Osteoblast (primary cell): ENCODE measurements around the gene NMD3. TPM values are rescaled to one million over a fixed set of nuclear protein-coding genes. Genes with fewer than 3 reads are reported as not detected.
A peak's percentile ranks its signal among the peaks of the same experiment; 100 is the strongest.

Experiments used
- DNase-seq: peaks from one replicate; pipeline ENCODE4 v3.0.0; 2011; ENCODE audit warnings: low spot score, mixed read lengths; ENCODE audit not compliant: insufficient read length; ENCODE audit errors: missing footprints
- H2AFZ ChIP-seq: 2 replicates; pipeline ENCODE4 v1.6.0; 2011; ENCODE audit warnings: mild to moderate bottlenecking, low read length
- H3K27ac ChIP-seq: 2 replicates; pipeline ENCODE4 v1.5.1; 2011; ENCODE audit warnings: mild to moderate bottlenecking, low read depth, low read length, moderate library complexity
- H3K27me3 ChIP-seq: 2 replicates; pipeline ENCODE4 v1.6.0; 2012; ENCODE audit warnings: mild to moderate bottlenecking, control low read depth, inconsistent platforms, low read length, moderate library complexity; ENCODE audit not compliant: insufficient read depth
- H3K36me3 ChIP-seq: 2 replicates; pipeline ENCODE4 v1.5.1; 2011; ENCODE audit warnings: mild to moderate bottlenecking, low read length, control low read depth, moderate library complexity; ENCODE audit not compliant: insufficient read depth
- H3K4me1 ChIP-seq: 2 replicates; pipeline ENCODE4 v1.5.1; 2011; ENCODE audit warnings: mild to moderate bottlenecking, low read length, control low read depth, moderate library complexity; ENCODE audit not compliant: insufficient read depth
- H3K4me2 ChIP-seq: 2 replicates; pipeline ENCODE4 v1.6.0; 2011; ENCODE audit warnings: mild to moderate bottlenecking, low read length; ENCODE audit not compliant: insufficient read depth
- H3K4me3 ChIP-seq: fragments of 200-600 bp; sonication (generic); 3 replicates; pipeline ENCODE4 v1.5.1; 2012; ENCODE audit warnings: mild to moderate bottlenecking, low read length, inconsistent platforms; ENCODE audit not compliant: insufficient read depth
- H3K79me2 ChIP-seq: 2 replicates; pipeline ENCODE4 v1.6.0; 2012; ENCODE audit warnings: mild to moderate bottlenecking, low read length, control low read depth, inconsistent platforms; ENCODE audit not compliant: insufficient read depth
- H3K9me3 ChIP-seq: 2 replicates; pipeline ENCODE4 v1.5.1; 2011; ENCODE audit warnings: low read depth, low read length, control low read depth
- H4K20me1 ChIP-seq: 2 replicates; pipeline ENCODE4 v1.6.0; 2012; ENCODE audit warnings: mild to moderate bottlenecking, low read length, control low read depth; ENCODE audit not compliant: insufficient read depth
- CTCF ChIP-seq: IDR thresholded peaks from 2 replicates; pipeline ENCODE4 v1.5.1; 2011; ENCODE audit warnings: mild to moderate bottlenecking, low read depth, low read length, moderate library complexity; ENCODE audit errors: extremely low read depth
- total RNA-seq: library from RNA; depleted of rRNA; stranded (reverse); fragments of >200 nt; gene quantifications from 2 replicates; pipeline ENCODE4 v1.2.3, GENCODE V29; 2012

The NMD3 gene
- total RNA-seq, 1 donor, result 118 TPM

GRCh38 chr3:161212906-161213305 is 8.2 kb upstream of the NMD3 start:
- Histone ChIP-seq H3K4me1 (peaks cover 7% of the 10 kb centered on the region), H4K20me1 (no peaks in the 10 kb centered on the region), H3K4me3 (no peak overlapping the region), H3K9me3 (no peaks in the 10 kb centered on the region), H3K36me3 (no peaks in the 10 kb centered on the region), H3K27ac (no peak overlapping the region), H3K27me3 (no peaks in the 10 kb centered on the region), H3K4me2 (no peak overlapping the region), H2AFZ (no peak overlapping the region), H3K79me2 (no peaks in the 10 kb centered on the region)
- DNase-seq, result no peak
- no peak for TF ChIP-seq CTCF

- H3K27me3 ChIP-seq, result no peaks in the 10 kb centered on the region
Measured at GRCh38 chr3:161213644-161214043, 7.5 kb upstream of the NMD3 start.

GRCh38 chr3:161215185-161215584 is 5.9 kb upstream of the NMD3 start:
- H3K4me3 ChIP-seq, result no peak overlapping the region
- no peaks in the 10 kb centered on the region for H3K36me3 ChIP-seq
- H2AFZ ChIP-seq, result no peak overlapping the region
- peaks cover 7% of the 10 kb centered on the region for H3K4me1 ChIP-seq
- H3K4me2 ChIP-seq, result no peak overlapping the region
- no peaks in the 10 kb centered on the region for H3K79me2 ChIP-seq
- no peak for DNase-seq
- TF ChIP-seq CTCF, result no peak
- H3K27ac ChIP-seq, result no peak overlapping the region
- no peaks in the 10 kb centered on the region for H4K20me1 ChIP-seq
- no peaks in the 10 kb centered on the region for H3K27me3 ChIP-seq
- H3K9me3 ChIP-seq, result no peaks in the 10 kb centered on the region

More at GRCh38 chr3:161213644-161214043, 7.5 kb upstream of the NMD3 start:
- H3K36me3 ChIP-seq, result no peaks in the 10 kb centered on the region
- H3K9me3 ChIP-seq, result no peaks in the 10 kb centered on the region
- no peak overlapping the region for H3K4me2 ChIP-seq
- no peaks in the 10 kb centered on the region for H4K20me1 ChIP-seq
- no peak overlapping the region for H3K27ac ChIP-seq
- no peak overlapping the region for H2AFZ ChIP-seq
- H3K4me1 ChIP-seq, result peaks cover 7% of the 10 kb centered on the region
- no peak for DNase-seq
- no peaks in the 10 kb centered on the region for H3K79me2 ChIP-seq
- no peak for TF ChIP-seq CTCF
- H3K4me3 ChIP-seq, result no peak overlapping the region

GRCh38 chr3:161217496-161217895 is 3.6 kb upstream of the NMD3 start:
- H3K27ac ChIP-seq, result no peak overlapping the region
- H2AFZ ChIP-seq, result no peak overlapping the region
- no peak overlapping the region for H3K4me3 ChIP-seq
- H3K4me2 ChIP-seq, result no peak overlapping the region
- no peaks in the 10 kb centered on the region for H3K9me3 ChIP-seq
- no peaks in the 10 kb centered on the region for H3K27me3 ChIP-seq
- peaks cover 1% of the 10 kb centered on the region for H4K20me1 ChIP-seq
- no peaks in the 10 kb centered on the region for H3K36me3 ChIP-seq
- no peak for TF ChIP-seq CTCF
- H3K79me2 ChIP-seq, result peaks cover 14% of the 10 kb centered on the region
- H3K4me1 ChIP-seq, result peaks cover 14% of the 10 kb centered on the region
- peak; percentile 71 for DNase-seq
